Glomerular endothelial cell (primary cell): ENCODE measurements around the gene PLCL1. TPM values are rescaled to one million over a fixed set of nuclear protein-coding genes. Genes with fewer than 3 reads are reported as not detected.
"Not testable (repeated sequence)": the region's sequence is repeated elsewhere in the genome, so short reads cannot be mapped to it uniquely, and the experiment has no call there.

Experiments
- DNase-seq: peaks from one replicate; pipeline ENCODE4 v3.0.0-alpha.2; 2011; ENCODE audit warnings: low read depth, low spot score; ENCODE audit errors: extremely low read depth
- total RNA-seq: library from RNA; depleted of rRNA; stranded (reverse); fragments of >200 nt; gene quantifications from 2 replicates; pipeline ENCODE4 v1.2.3, GENCODE V29; 2015

PLCL1 gene
- total RNA-seq, 1 donor from 2014 or later, result 5.3 TPM

GRCh38 chr2:197992482-197993133 lies 188.2 kb downstream of the PLCL1 start:
- DNase-seq, result no peak

- no peak for DNase-seq
Measured at GRCh38 chr2:197993363-197993762, 189.0 kb downstream of the PLCL1 start.

- no peak for DNase-seq
Measured at GRCh38 chr2:197993830-197994229, 189.4 kb downstream of the PLCL1 start.

- no peak for DNase-seq
Measured at GRCh38 chr2:197994751-197995150, 190.4 kb downstream of the PLCL1 start.

GRCh38 chr2:197996583-197996982 lies 192.2 kb downstream of the PLCL1 start:
- DNase-seq, result no peak

GRCh38 chr2:197997083-197997541 lies 192.7 kb downstream of the PLCL1 start:
- no peak for DNase-seq

GRCh38 chr2:197998702-197999101 lies 194.3 kb downstream of the PLCL1 start:
- no peak for DNase-seq

- no peak for DNase-seq
Measured at GRCh38 chr2:198000417-198000816, 196.0 kb downstream of the PLCL1 start.

GRCh38 chr2:198004173-198004572 lies 199.8 kb downstream of the PLCL1 start:
- DNase-seq, result no peak

GRCh38 chr2:198004921-198005829 lies 200.8 kb downstream of the PLCL1 start:
- no peak for DNase-seq

GRCh38 chr2:198006733-198007132 lies 202.3 kb downstream of the PLCL1 start:
- no peak for DNase-seq

GRCh38 chr2:198008230-198008629 lies 203.8 kb downstream of the PLCL1 start:
- no peak for DNase-seq

- DNase-seq, result no peak
Measured at GRCh38 chr2:198012025-198012424, 207.6 kb downstream of the PLCL1 start.

GRCh38 chr2:198016243-198016642 lies 211.8 kb downstream of the PLCL1 start:
- DNase-seq, result no peak

- no peak for DNase-seq
Measured at GRCh38 chr2:198017068-198017467, 212.7 kb downstream of the PLCL1 start.

- no peak for DNase-seq
Measured at GRCh38 chr2:198028955-198029354, 224.6 kb downstream of the PLCL1 start.

GRCh38 chr2:198029576-198029975 lies 225.2 kb downstream of the PLCL1 start:
- DNase-seq, result not testable (repeated sequence)

GRCh38 chr2:198033626-198034025 lies 229.2 kb downstream of the PLCL1 start:
- DNase-seq, result no peak

GRCh38 chr2:198036029-198036879 lies 231.9 kb downstream of the PLCL1 start:
- DNase-seq, result no peak

- no peak for DNase-seq
Measured at GRCh38 chr2:198040835-198041234, 236.4 kb downstream of the PLCL1 start.

GRCh38 chr2:198042189-198042588 lies 237.8 kb downstream of the PLCL1 start:
- no peak for DNase-seq
